HG03103 (cell line): ENCODE data around the gene TDP2.
"Not testable (repeated sequence)": the region's sequence is repeated elsewhere in the genome, so short reads cannot be mapped to it uniquely, and the experiment has no call there.

ENCODE experiments used
- ATAC-seq: cut with Tn5 transposase; IDR thresholded peaks from one replicate; pipeline ENCODE4 v1.9.1; 2021; ENCODE audit warnings: low read depth; ENCODE audit not compliant: unreplicated experiment

TDP2 gene

GRCh38 chr6:24666641-24667377 is at the start of gene TDP2, which contains the start of gene ACOT13:
Gene TDP2, minus strand, starts transcription at chr6:24666899. Its CDS starts 37 bp downstream, at chr6:24666862.
Gene ACOT13, plus strand, starts transcription at chr6:24667077. Its CDS starts 187 bp downstream, at chr6:24667264.
- ATAC-seq, result peak; percentile 90

- ATAC-seq, result no peak
These were observed 44.0 kb upstream of the TDP2 start for GRCh38 chr6:24710519-24711303.

GRCh38 chr6:24709014-24709711 is 42.5 kb upstream of the TDP2 start:
- ATAC-seq, result no peak

GRCh38 chr6:24708612-24709011 is 41.9 kb upstream of the TDP2 start:
- ATAC-seq, result no peak

GRCh38 chr6:24704468-24704867 is 37.8 kb upstream of the TDP2 start:
- no peak for ATAC-seq

- no peak for ATAC-seq
These were observed 36.1 kb upstream of the TDP2 start for GRCh38 chr6:24702720-24703282.

GRCh38 chr6:24699521-24700359 is 33.0 kb upstream of the TDP2 start:
- ATAC-seq, result no peak

- no peak for ATAC-seq
These were observed 29.4 kb upstream of the TDP2 start for GRCh38 chr6:24696097-24696496.

- not testable (repeated sequence) for ATAC-seq
These were observed 28.9 kb upstream of the TDP2 start for GRCh38 chr6:24695635-24696034.

GRCh38 chr6:24694198-24694597 is 27.5 kb upstream of the TDP2 start:
- no peak for ATAC-seq

- ATAC-seq, result no peak
These were observed 26.3 kb upstream of the TDP2 start for GRCh38 chr6:24692848-24693592.

- no peak for ATAC-seq
These were observed 25.7 kb upstream of the TDP2 start for GRCh38 chr6:24692415-24692814.

- ATAC-seq, result no peak
These were observed 25.3 kb upstream of the TDP2 start for GRCh38 chr6:24692003-24692402.

- ATAC-seq, result no peak
These were observed 24.9 kb upstream of the TDP2 start for GRCh38 chr6:24691550-24691949.

GRCh38 chr6:24690593-24690992 is 23.9 kb upstream of the TDP2 start:
- no peak for ATAC-seq

- no peak for ATAC-seq
These were observed 23.3 kb upstream of the TDP2 start for GRCh38 chr6:24689964-24690363.

GRCh38 chr6:24686946-24687345 is 20.2 kb upstream of the TDP2 start:
- no peak for ATAC-seq

GRCh38 chr6:24686408-24686807 is 19.7 kb upstream of the TDP2 start:
- ATAC-seq, result no peak
